Measurements from ENCODE around the gene POLR2J. TPM values are rescaled to one million over a fixed set of nuclear protein-coding genes. Genes with fewer than 3 reads are reported as not detected.

The POLR2J gene
- total RNA-seq, 1 experiment from 2014 or later = 69.4 TPM

- POLR2A ChIA-PET = no interaction called here
- no peaks in the 10 kb centered on the region for H3K9me3 ChIP-seq (ENCODE audit: control insufficient read depth, insufficient read depth, low read depth, low read length)
- no TSS peak for BruUV-seq (replicated peaks)
- in situ Hi-C loops (cut with HindIII; ENCODE audit: low pct_unique_long_range_greater_than_20kb, low sequenced_read_pairs) (no loop called here), intact Hi-C loops (cut with micrococcal nuclease; ENCODE audit: unreplicated experiment) (no loop called here)
- H3K4me3 ChIP-seq (ENCODE audit: low read depth in 2 of 2, low read length in 2 of 2) = no peak overlapping the region
- TF ChIP-seq TCF7L2 (IDR thresholded peaks at IDR 0.05; ENCODE audit: low read depth, low read length) = no peak
- no peak for TF ChIP-seq SIN3A (IDR thresholded peaks at IDR 0.05; ENCODE audit: borderline replicate concordance, insufficient read depth, low read depth, low read length)
- TF ChIP-seq, protein P1, sequence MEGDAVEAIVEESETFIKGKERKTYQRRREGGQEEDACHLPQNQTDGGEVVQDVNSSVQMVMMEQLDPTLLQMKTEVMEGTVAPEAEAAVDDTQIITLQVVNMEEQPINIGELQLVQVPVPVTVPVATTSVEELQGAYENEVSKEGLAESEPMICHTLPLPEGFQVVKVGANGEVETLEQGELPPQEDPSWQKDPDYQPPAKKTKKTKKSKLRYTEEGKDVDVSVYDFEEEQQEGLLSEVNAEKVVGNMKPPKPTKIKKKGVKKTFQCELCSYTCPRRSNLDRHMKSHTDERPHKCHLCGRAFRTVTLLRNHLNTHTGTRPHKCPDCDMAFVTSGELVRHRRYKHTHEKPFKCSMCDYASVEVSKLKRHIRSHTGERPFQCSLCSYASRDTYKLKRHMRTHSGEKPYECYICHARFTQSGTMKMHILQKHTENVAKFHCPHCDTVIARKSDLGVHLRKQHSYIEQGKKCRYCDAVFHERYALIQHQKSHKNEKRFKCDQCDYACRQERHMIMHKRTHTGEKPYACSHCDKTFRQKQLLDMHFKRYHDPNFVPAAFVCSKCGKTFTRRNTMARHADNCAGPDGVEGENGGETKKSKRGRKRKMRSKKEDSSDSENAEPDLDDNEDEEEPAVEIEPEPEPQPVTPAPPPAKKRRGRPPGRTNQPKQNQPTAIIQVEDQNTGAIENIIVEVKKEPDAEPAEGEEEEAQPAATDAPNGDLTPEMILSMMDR (IDR thresholded peaks at IDR 0.05) = no peak
- no peak for TF ChIP-seq POLR2AphosphoS5 (IDR thresholded peaks at IDR 0.05; ENCODE audit: low read depth, low read length)
- no peak for TF ChIP-seq REST (IDR thresholded peaks at IDR 0.05; ENCODE audit: insufficient read depth in 1 of 2, low read depth in 2 of 2, low read length in 1 of 2)
- ATAC-seq (no peak), DNase-seq (ENCODE audit: low read depth, low spot score) (no peak)
- no peaks in the 10 kb centered on the region for H3K36me3 ChIP-seq (ENCODE audit: control insufficient read depth, insufficient read depth, low read length)
- CTCF ChIA-PET = interaction anchor here (1.6 kb wide), 1 partner anchor 17 kb away, joined by 7 read pairs; no protein-coding TSS in a partner anchor
- peaks cover 4% of the 10 kb centered on the region for H3K4me1 ChIP-seq (ENCODE audit: control insufficient read depth, insufficient read depth, low read length)
- no peaks in the 10 kb centered on the region for H3K27me3 ChIP-seq (ENCODE audit: control insufficient read depth, insufficient read depth, low read length)
- H3K27ac ChIP-seq (ENCODE audit: low read length) = no peak overlapping the region
These were observed 29.6 kb downstream of the POLR2J start for GRCh38 chr7:102449136-102449535.

- intact Hi-C loops (cut with micrococcal nuclease; ENCODE audit: unreplicated experiment) (no loop called here), in situ Hi-C loops (cut with HindIII; ENCODE audit: low pct_unique_long_range_greater_than_20kb, low sequenced_read_pairs) (no loop called here)
- H3K27me3 ChIP-seq (ENCODE audit: control insufficient read depth, insufficient read depth, low read length) = no peaks in the 10 kb centered on the region
- ChIA-PET POLR2A (no interaction called here), CTCF (no interaction called here)
- DNase-seq (ENCODE audit: low read depth, low spot score) (no peak), ATAC-seq (no peak)
- H3K4me1 ChIP-seq (ENCODE audit: control insufficient read depth, insufficient read depth, low read length) = peaks cover 4% of the 10 kb centered on the region
- H3K36me3 ChIP-seq (ENCODE audit: control insufficient read depth, insufficient read depth, low read length) = no peaks in the 10 kb centered on the region
- TF ChIP-seq REST (IDR thresholded peaks at IDR 0.05; ENCODE audit: insufficient read depth in 1 of 2, low read depth in 2 of 2, low read length in 1 of 2) = no peak
- no peak for TF ChIP-seq POLR2AphosphoS5 (IDR thresholded peaks at IDR 0.05; ENCODE audit: low read depth, low read length)
- TF ChIP-seq, protein P1 (IDR thresholded peaks at IDR 0.05) = no peak
- TF ChIP-seq SIN3A (IDR thresholded peaks at IDR 0.05; ENCODE audit: borderline replicate concordance, insufficient read depth, low read depth, low read length) = no peak
- TF ChIP-seq TCF7L2 (IDR thresholded peaks at IDR 0.05; ENCODE audit: low read depth, low read length) = no peak
- no TSS peak for BruUV-seq (replicated peaks)
- no peak overlapping the region for H3K27ac ChIP-seq (ENCODE audit: low read length)
- H3K4me3 ChIP-seq (ENCODE audit: low read depth in 2 of 2, low read length in 2 of 2) = no peak overlapping the region
- no peaks in the 10 kb centered on the region for H3K9me3 ChIP-seq (ENCODE audit: control insufficient read depth, insufficient read depth, low read depth, low read length)
These were observed 31.4 kb downstream of the POLR2J start for GRCh38 chr7:102447311-102447710.

Measured in Panc1 (cell line).